KG1 (cell line): ENCODE measurements around the gene ALDOB.

Source experiments
- DNase-seq: peaks from one replicate; lab custom pipeline; 2025; lab: John Stamatoyannopoulos, UW

Gene ALDOB

DNA sequence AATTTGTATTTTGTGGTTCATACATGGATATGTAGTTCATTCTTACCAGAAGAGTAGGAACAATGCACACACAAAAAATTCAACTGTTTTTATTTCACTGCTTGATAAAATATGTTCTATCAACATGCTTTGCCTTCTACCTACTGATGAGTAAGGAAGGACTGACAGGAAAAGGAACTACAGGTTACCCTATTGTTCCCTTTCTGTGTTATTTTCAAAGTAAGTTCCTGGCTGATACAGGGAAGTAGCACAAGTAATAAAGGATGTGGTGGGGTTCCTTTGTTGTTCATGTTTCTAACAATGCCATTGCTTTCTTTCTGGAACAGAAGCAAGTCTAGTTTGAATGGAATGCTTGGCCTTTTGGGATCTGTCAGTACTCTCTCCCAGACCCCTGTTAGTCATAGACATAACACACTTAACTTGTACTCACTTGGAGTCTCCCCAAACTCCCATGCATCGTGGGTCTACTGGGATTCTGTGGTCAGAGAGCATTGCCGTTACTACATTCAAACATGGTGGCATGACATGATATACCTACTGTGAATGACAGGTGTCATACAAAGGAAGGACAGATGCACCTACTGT is 20.2 kb upstream of the ALDOB start:
- no peak for DNase-seq

DNA sequence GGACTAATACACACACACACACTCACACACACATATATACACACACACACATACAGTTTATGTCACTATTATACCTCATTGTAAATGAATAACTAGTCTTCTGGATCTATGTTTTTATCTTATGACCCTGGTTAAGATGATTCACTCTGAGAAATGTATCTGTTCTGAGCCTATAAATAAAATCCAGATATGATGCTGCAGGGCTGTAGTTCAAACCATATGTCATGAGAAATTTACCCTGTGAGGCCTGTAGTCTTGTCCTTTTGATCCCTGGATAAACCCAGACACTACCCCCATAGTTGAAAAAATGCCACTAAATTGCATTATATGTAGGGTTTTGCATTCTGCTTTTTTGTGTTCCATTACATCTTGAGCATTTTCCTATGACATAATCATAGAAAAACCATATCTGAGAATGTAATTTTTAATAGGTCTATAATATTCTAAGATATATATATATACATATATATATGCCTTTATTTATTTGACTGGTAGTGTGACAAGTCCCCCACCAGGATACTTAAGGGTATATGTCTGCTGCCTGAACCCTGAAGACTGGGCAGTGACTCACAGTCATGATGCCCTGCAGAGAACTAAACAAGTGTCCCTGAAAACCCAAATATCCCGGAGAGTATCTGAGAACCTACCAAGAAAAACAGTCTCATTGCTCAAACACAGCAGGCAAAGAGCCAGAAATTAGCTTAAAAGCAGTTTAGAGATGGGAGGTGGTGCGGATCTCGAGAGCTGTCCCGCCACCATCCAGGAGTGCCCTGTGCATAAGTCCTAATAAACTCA is 18.4 kb upstream of the ALDOB start:
- no peak for DNase-seq

DNA sequence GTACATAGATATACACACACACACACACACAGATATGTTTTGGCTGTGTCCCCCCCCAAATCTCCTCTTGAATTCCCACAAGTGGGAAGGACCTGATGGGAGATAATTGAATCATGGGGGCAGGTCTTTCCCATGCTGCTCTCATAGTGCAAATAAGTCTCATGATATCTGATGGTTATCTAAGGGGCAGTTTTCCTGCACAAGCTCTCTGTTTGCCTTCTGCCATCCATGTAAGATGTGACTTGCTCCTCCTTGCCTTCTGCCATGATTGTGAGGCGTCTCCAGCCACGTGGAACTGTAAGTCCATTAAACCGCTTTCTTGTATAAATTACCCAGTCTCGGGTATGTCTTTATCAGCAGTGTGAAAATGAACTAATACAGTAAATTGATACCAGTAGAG is 15.9 kb upstream of the ALDOB start:
- DNase-seq: no peak

DNA sequence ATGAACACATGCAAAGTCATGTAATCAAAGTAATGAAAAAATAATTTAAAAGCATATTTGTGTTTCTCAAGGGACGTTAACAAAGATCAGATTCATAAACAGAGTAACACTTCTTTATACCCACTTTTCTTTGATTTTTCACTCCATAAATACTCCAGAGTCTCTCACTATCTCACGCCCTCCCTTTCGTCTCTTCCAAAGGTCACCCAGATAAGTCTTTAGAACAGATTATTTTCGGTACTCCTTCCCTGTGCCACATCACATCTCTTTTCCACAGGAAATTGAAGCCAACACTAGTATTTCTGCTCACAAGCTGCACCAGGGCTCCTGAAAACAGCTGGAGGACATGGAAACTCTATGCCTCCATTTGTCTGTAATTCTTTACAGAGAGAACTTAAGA is 15.4 kb upstream of the ALDOB start:
- DNase-seq: no peak

DNA sequence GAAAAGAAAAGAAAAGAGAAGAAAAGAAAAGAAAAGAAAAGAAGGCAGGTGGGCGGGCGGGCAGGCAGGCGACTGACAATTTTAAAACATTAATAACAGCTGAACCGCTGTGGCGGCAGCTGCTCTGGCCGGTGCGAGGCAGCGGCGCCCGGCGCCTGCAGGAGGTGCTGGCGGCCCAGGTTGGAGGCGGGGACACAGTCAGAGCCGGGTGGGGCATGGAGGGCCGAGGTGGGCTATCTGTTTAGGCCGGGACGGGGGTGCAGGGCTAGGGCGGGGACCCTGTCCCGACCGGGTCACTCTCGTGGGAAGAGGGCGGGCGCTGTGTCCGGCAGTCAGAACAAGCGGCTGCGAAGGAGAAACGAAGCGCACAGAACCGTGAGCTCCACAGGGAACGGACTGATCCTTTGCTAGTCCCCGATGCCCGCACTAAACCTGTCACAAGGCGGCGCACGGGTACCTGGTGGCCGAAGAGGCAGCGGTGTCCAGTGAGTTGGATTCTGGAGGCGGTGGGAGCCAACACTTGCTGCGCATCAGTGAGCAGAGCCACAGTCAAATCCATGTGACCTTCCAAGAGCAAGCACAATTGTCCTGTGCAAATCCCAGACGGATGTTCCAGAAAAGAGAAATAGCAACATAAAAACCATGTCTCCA is 13.6 kb upstream of the ALDOB start:
- peak; percentile 16 for DNase-seq

DNA sequence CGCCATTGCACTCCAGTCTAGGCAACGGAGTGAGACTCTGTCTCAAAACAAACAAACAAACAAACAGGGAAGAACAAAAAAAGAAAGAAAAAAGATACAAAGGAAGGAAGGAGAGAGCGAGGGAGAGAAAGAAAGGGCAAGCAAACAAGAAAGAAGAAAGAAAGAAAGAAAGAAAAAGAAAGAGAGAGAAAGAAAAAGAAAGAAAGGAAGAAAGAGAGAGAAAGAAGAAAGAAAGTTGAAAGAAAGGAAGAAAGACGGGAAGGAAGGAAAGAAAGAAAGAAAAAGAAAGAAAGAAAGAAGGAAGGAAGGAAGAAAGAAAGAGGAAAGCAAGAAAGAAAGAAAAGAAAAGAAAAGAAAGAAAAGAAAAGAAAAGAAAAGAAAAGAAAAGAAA is 13.1 kb upstream of the ALDOB start:
- no peak for DNase-seq

DNA sequence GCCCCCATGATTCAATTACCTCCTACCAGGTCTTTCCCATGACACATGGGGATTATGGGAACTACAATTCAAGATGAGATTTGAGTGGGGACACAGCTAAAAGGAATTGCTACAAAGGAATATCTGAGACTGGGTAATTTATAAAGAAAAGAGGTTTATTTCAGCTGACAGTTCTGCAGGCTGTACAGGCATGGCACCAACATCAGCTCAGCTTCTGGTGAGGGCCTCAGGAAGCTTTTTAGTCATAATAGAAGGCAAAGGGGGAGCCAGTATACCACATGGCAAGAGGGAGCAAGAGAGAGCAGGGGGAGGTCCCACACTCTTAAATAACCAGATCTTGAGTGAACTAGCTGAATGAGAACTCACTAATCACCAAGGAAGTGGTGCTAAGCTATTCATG is 11.2 kb upstream of the ALDOB start:
- DNase-seq: no peak

DNA sequence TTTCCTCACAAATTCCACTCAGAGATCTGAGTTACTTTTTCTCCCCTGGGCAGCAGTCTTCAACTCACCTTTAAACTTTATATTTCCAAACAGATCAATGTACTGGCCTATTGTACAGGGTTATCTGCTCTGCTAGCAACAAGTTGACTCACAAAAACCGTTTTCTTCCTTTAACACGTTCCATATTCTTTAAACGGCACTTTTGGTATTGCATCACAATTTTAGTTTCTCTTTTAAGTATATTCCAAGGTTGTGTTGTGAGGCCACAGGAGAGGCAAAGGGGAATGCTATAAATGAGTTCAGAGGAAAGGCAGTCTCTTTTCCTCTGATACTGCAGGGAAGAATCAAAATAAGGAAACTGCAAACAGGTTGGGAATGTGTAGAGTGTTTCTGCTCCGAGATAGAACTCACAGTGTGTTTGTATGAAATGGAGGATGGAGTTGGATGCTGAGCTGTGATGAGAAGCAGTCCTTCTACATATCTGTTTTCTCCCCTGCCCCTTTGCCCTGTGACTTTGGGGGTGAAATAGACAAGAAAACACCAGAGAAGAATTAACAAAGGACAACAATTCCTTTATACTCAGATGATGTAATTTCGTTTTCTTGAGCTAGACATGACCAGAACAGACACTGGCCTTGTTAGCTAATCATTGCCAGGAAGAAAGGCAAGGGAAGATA is 9.9 kb upstream of the ALDOB start:
- DNase-seq: no peak

DNA sequence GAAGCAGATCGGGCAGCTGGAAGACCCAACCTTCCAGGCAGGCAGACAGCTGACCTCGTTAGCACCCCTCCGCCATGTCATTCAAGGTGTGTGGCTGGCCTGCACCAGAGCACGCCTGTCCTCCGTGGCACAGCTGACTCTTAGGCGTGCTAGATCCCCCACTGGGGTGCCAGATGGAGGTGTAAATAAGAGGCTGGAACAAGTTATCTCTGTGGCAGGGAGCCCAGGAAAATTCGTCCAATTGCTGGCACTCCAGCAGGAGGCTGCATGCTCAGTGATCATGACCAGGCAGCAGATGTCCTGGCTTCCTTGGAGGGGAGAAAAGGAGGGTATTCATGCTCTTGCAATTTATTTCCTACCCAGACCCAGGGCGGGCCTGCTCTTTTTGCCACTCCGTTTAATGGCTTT is 7.8 kb upstream of the ALDOB start:
- DNase-seq: no peak

DNA sequence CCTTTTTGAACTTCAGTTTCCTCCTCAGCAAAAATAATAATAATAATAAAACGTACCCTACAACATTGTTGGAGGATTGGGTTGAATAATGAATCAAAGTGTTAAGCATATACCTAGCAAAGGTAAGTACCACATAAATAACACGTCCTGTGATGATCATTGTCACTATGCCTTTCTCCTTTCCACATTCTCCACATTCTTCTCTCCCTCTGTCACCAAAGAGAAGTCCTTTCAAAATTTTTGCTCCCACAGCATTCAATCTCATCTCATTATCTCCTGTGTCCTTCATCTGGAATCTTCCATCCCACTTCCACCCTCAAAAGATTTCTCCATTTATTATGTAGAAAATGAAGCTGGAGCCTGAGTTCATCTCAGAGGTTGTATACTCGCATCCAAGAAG is 7.2 kb upstream of the ALDOB start:
- DNase-seq: no peak

DNA sequence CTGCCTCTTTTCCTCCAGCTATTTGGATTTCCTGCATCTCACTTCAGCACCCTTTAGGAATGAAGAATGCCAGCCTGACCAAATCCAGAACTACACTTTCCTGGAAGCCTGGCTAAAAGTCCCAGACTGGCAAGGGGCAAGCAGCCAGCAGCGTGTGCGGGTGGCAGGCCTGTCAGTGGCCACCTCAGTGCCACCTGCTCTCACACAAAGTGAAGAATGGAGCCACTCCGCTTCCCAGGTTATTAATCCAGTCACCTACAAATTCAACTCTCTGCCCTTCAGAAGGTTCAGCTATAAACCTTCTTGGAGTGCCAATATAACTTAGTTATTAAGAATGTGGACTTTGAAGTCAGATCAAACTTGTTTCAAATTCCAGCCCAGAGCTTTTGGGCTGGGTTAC is 6.7 kb upstream of the ALDOB start:
- DNase-seq: no peak

DNA sequence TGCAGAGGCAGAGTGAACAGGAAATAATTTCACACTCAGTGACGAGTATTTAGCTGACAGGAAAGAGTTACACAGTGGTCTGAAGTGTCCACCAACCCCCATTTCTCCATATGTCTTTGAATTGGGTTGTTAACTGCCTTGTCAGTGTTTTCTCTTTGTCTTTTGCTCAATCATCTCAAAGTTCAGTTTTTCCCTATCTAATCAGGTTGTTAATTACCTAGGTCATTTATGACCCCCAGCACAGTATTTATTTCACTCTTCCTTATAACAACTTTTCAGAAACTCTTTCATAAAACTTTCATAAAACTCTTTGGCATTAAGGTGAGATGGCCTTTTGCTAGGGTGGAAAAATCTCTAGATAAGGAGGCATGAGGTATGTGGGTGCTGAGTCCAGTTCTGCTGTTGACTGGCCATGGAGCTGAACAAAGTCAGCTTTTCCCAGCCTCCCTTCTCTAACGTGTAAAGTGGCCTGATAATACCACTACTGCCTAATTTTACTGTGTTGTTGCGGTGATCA is 5.2 kb upstream of the ALDOB start:
- no peak for DNase-seq

DNA sequence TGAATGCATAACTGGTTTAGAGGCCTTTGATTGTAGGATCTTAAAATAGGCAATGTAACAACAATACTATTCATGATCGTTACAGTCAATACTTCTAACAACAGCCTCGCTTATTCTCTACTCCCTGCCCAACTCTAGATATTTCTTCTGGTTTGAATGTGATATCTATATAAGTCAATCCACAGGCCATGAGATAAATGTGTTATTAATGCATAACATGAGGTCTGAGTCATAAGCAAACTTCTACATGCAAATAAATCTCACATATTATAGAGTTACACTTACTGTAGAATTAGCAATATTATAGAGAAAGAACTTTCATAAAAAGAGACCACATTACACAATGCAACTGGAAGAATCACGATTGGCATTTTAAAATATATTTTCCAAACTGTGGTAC is 2.9 kb upstream of the ALDOB start:
- no peak for DNase-seq

DNA sequence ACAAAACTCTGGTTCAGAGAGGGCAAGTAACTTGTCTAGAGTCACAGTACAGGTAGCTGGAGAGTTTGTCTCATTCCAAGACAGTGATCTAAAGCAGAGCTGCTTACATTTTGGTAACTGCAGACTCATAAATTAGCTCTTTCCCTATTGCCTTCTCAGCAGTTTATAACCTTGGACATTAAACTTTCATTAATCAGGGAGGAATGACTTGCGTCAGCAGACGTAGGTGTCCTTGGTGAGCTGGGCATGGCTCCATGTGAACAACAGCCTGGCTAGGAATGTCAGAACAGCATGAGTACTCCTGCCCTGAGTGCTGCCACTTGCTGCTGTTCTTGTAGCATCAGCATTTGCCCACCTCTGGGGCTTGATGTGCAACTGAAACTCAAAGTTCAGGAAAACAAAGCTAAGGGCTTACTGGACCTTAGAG is 2.2 kb upstream of the ALDOB start:
- DNase-seq: no peak

DNA sequence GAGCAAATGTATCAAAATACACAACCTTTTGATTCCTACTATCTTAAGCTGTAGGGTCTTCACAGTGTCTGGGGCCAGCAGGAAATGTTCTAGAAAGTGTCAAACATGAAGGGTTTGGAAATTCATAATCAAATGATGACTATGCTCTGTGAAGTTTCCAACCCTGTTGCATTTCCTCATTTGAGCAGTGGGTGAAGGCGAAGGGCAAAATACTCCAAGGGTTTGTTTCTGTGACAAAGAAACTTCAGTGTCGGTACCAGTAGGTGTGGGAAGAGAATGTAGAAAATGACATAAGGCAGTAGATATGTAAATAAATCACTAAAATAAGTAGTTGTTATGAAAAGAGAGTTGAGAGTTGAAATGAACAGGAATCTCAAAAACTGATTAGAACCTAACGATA is 576 bp downstream of the ALDOB start:
- DNase-seq: no peak

DNA sequence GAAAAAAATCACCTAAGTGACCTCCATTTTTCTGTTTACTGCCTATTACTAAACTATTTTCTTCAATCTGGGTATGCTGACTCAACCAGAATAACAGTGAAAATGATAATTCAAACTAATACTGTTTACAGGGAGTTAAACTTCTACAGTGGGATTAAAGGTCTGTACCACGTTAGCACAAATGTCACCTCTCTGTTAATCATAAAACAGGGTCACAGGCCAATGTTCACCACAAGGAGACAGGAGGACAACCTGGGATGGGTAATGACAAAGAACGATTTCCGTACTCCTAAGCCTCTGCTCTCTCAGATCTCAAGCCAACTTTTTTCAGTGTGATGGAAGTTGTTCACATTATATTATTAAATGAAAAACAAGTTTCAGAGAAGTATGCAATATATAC is 2.3 kb downstream of the ALDOB start:
- no peak for DNase-seq

DNA sequence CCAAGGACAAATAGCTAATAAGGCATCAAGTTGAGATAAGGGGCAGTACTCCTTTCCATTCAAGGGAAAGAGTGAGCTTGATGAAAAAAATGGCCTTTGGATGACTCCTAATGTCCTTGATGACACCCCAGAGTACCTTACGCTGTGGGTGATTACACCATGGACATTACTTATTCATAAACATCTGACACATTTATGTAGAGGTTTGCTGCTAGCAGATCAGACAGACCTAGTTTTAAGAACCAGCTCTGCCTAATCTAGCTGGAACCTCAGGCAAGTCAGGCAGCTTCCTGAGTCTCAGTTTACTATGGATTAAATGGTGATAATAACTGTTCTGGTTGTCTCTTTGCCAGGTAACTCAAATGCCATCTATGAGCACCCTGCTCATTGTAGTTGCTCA is 2.8 kb downstream of the ALDOB start:
- DNase-seq: no peak

DNA sequence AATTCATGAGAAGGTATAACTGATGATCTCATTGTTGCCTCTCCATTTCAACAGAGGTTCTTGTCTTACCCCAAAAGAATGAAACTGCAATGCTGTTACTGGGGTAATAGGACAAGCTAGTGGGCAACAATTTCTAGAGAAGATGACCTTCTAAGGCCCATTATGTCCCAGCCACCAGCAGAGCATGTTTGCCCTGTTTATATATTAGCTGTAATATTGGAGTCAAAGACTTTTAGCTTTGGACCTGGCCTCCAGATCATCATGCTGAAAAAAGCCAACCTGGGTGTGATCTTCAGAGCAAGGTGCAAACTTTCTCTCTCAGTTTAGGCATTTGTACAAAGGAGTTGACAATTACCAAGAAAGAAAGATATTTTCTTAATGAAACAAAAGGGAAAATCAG is 3.4 kb downstream of the ALDOB start:
- DNase-seq: no peak

DNA sequence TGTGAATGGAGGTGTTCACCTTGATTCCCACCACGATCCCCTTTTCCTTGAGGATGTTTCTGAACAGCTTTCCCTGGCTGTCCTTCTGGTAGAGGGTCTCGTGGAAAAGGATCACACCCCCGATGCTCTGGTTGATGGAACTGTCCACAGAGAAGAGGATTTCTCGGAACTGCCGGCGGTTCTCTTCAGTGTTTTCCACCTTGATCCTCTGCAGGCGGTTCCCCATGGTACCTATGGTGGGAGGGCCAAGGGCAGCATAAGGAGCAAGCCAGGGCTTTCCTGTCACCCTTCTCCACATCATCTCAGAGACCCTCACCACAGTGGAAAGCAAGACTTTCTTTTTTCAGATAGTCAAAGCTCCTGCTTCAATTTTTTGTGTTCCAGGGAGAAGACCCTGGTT is 5.8 kb downstream of the ALDOB start:
- no peak for DNase-seq

DNA sequence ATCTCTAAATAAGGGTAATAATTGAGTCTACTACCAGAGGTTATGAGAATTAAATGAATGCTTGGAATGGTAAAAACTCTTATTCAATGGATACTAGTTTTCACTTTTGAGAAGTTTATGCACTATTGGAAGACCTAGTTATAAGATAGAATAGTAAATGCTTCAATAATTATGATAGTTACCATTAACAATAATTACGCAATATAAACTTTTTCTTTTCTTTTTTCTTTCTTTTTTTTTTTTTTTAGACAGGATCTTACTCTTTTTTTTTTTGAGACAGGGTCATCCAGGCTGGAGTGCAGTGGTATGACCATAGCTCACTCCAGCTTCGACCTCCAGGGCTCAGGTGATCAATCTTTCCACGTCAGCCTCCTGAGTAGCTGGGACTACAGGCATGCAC is 6.7 kb downstream of the ALDOB start:
- no peak for DNase-seq

DNA sequence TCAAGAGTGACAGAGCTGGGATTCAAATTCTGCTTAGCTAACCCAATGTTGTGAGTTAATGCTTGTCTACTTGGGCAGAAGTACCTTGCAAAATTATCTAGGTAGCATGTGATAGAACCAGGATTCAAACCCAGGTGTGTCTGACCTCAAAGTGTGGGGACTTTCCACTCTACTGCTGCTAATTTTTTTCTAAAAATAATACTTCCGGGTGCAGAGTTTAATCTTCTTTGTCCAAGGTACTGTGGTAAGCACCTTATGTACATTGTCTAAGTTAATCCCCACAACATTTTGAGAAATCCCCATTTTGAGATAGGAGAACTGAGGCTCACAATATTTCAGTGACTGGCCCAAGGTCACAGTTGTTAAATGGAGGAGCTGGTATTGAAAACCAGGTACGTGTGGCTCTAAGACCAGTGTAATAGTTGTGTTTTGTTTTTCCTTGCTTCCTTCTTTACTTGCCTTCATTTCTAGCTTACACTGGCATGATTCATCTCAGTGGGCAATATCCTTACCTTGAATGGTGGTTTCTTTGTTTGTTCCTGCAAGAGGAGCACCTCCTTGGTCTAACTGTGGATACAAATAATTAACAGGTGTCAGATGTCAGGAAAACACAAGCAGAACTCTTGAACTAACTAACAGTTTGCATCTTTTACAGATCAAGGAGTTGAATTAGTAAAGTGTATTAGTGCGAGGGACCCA is 7.5 kb downstream of the ALDOB start:
- no peak for DNase-seq

DNA sequence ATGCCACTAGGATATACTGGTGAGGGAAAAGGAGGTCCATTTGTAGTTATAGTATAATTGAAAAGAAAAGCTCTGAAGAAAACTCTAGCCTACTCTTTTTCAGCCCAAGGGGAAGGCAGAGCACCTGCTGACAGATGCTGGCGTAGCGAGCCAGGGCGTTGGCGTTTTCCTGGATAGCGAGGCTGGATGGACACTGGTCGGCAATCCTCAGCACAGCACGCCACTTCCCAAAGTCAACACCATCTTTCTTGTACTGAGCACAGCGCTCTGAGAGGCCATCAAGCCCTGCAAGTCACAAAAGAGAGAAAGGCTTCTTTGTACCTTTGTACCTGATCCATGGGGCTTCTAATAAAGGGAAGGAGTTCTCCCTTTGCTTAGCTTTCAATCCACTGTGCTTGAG is 8.2 kb downstream of the ALDOB start:
- no peak for DNase-seq
